ENCODE data around the gene MED26.
"Not testable (repeated sequence)": the region's sequence is repeated elsewhere in the genome, so short reads cannot be mapped to it uniquely, and the experiment has no call there.

The MED26 gene

GRCh38 chr19:16548956-16549355 is 79.0 kb downstream of the MED26 start:
- H3K27me3 ChIP-seq (ENCODE audit: control insufficient read depth, insufficient read depth, low read length), result no peaks in the 10 kb centered on the region
- no peaks in the 10 kb centered on the region for H3K9me3 ChIP-seq (ENCODE audit: control insufficient read depth, low read length)
- H3K27ac ChIP-seq, result no peak overlapping the region
- no peak overlapping the region for H3K4me3 ChIP-seq (ENCODE audit: low read depth, low read length)
- H3K79me2 ChIP-seq, result no peaks in the 10 kb centered on the region
- no peak overlapping the region for H3K9ac ChIP-seq
- no peak overlapping the region for H2AFZ ChIP-seq
- no peaks in the 10 kb centered on the region for H3K36me3 ChIP-seq (ENCODE audit: control insufficient read depth, insufficient read depth, low read length)
- H3K4me1 ChIP-seq, result no peaks in the 10 kb centered on the region
- no peak overlapping the region for H3K4me2 ChIP-seq (ENCODE audit: low read length)
- TF ChIP-seq, protein P1, sequence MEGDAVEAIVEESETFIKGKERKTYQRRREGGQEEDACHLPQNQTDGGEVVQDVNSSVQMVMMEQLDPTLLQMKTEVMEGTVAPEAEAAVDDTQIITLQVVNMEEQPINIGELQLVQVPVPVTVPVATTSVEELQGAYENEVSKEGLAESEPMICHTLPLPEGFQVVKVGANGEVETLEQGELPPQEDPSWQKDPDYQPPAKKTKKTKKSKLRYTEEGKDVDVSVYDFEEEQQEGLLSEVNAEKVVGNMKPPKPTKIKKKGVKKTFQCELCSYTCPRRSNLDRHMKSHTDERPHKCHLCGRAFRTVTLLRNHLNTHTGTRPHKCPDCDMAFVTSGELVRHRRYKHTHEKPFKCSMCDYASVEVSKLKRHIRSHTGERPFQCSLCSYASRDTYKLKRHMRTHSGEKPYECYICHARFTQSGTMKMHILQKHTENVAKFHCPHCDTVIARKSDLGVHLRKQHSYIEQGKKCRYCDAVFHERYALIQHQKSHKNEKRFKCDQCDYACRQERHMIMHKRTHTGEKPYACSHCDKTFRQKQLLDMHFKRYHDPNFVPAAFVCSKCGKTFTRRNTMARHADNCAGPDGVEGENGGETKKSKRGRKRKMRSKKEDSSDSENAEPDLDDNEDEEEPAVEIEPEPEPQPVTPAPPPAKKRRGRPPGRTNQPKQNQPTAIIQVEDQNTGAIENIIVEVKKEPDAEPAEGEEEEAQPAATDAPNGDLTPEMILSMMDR (IDR thresholded peaks at IDR 0.05), result no peak

GRCh38 chr19:16544473-16545231 is 83.4 kb downstream of the MED26 start:
- no peak overlapping the region for H3K27ac ChIP-seq
- H3K4me3 ChIP-seq (ENCODE audit: low read depth, low read length), result no peak overlapping the region
- H3K27me3 ChIP-seq (ENCODE audit: control insufficient read depth, insufficient read depth, low read length), result no peaks in the 10 kb centered on the region
- no peak overlapping the region for H3K4me2 ChIP-seq (ENCODE audit: low read length)
- no peaks in the 10 kb centered on the region for H3K9me3 ChIP-seq (ENCODE audit: control insufficient read depth, low read length)
- no peak overlapping the region for H2AFZ ChIP-seq
- peaks cover 3% of the 10 kb centered on the region for H3K4me1 ChIP-seq
- H3K9ac ChIP-seq, result no peak overlapping the region
- peaks cover 25% of the 10 kb centered on the region for H3K79me2 ChIP-seq
- TF ChIP-seq, protein P1 (IDR thresholded peaks at IDR 0.05), result no peak
- no peaks in the 10 kb centered on the region for H3K36me3 ChIP-seq (ENCODE audit: control insufficient read depth, insufficient read depth, low read length)

- H3K9me3 ChIP-seq (ENCODE audit: control insufficient read depth, low read length); H2AFZ ChIP-seq; H3K9ac ChIP-seq; H3K4me1 ChIP-seq; H3K4me2 ChIP-seq (ENCODE audit: low read length); H3K27me3 ChIP-seq (ENCODE audit: control insufficient read depth, insufficient read depth, low read length); H3K27ac ChIP-seq; H3K4me3 ChIP-seq (ENCODE audit: low read depth, low read length); H3K36me3 ChIP-seq (ENCODE audit: control insufficient read depth, insufficient read depth, low read length): not testable (repeated sequence)
- peaks cover 29% of the 10 kb centered on the region for H3K79me2 ChIP-seq
These were observed 84.3 kb downstream of the MED26 start for GRCh38 chr19:16543734-16544133.

DNA sequence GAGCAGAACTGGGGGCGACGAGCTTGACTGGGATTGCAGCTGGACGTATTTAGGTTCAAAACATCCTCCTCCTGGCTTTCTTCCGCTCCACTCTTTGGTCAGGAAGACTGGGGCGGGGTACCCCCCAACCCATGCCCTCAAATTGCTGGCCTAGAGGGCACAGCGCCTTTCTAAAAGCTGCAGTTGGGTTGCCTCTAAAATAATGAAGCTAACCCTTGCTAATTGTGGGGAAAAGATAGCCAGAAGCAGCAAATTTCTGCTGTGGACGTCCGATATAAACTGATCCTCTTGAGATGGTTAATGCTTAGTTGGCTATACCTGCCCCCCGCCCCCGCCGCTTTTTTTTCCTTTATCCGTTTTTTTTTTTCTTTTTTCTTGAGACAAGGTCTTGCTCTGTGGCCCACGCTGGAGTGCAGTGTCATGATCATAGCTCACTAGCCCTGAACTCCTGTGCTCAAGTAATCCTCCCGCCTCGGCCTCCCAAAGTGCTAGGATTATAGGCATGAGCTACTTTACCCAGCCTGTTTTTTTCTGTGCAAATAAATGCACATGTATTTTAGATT is 85.0 kb downstream of the MED26 start:
- H3K36me3 ChIP-seq (ENCODE audit: control insufficient read depth, insufficient read depth, low read length), result no peaks in the 10 kb centered on the region
- H3K27ac ChIP-seq, result peak overlapping the region; percentile 79
- H3K27me3 ChIP-seq (ENCODE audit: control insufficient read depth, insufficient read depth, low read length), result no peaks in the 10 kb centered on the region
- peak overlapping the region; percentile 99 for H2AFZ ChIP-seq
- peak overlapping the region; percentile 91 for H3K4me3 ChIP-seq (ENCODE audit: low read depth, low read length)
- peaks cover 36% of the 10 kb centered on the region for H3K79me2 ChIP-seq
- peak overlapping the region; percentile 95 for H3K9ac ChIP-seq
- no peaks in the 10 kb centered on the region for H3K9me3 ChIP-seq (ENCODE audit: control insufficient read depth, low read length)
- TF ChIP-seq, protein P1 (IDR thresholded peaks at IDR 0.05), result no peak
- H3K4me2 ChIP-seq (ENCODE audit: low read length), result peak overlapping the region; percentile 93
- peaks cover 3% of the 10 kb centered on the region for H3K4me1 ChIP-seq

DNA sequence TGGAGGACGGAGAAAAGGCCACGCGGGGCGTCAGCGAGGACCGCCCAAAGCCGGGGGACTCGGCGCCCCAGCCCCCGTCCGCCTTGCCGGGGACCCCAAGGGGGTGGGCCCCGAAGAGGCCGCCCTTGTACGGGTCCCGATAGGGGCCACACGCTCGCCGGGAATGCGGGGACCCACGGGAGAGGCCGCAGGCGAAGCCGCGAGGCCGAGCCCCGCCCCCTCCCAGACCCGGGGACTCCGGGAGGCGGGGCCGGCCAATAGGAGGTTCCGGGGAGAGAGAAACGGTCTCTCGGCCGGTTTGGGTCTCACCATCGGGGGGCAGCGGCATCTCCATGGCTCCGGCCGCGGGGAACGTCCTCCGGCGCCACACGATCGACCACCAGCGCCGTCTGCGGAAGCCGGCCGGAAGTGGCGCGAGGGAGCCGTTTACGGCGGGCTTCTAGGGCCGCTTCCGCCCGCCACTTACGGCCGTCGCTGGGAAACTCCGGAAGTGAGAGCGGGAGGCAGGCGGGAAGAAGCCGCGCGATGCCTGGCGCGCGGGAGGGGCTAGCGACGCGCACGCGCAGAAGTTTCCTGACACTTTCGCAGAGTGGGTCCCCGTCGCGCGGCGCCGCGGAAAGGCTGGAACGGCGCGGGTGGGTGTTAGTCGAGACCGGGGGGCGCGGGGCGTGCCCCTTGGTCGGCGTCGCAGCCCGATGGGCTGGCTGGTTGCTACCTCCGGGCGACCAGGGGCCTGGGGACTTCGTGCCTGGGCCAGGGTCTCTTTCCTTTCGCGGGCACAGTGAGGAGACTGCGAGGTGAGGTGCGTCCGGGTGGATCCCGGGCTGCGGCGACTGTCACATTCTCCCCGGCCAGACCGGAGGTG is 85.7 kb downstream of the MED26 start, which contains the start of gene CHERP:
Gene CHERP, minus strand, starts transcription at position 393 of the 865 bp plus-strand sequence. Its CDS starts 59 bp downstream, at position 334.
- Histone ChIP-seq H3K4me2 (ENCODE audit: low read length) (peak within 1 kb of the TSS; percentile 93), H3K27ac (peak within 1 kb of the TSS; percentile 79), H2AFZ (peak within 1 kb of the TSS; percentile 99), H3K4me1 (peaks cover 3% of the 10 kb centered on the region), H3K4me3 (ENCODE audit: low read depth, low read length) (peak within 1 kb of the TSS; percentile 91), H3K79me2 (peaks cover 44% of the 10 kb centered on the region), H3K36me3 (ENCODE audit: control insufficient read depth, insufficient read depth, low read length) (no peaks in the 10 kb centered on the region), H3K27me3 (ENCODE audit: control insufficient read depth, insufficient read depth, low read length) (no peaks in the 10 kb centered on the region), H3K9ac (peak within 1 kb of the TSS; percentile 95), H3K9me3 (ENCODE audit: control insufficient read depth, low read length) (no peaks in the 10 kb centered on the region)
- TF ChIP-seq, protein P1 (IDR thresholded peaks at IDR 0.05), result no peak

Data from parathyroid adenoma (tissue), 2 donors.